NB4 (cell line): ENCODE measurements around the gene IQCK.

Experiments used
- CTCF ChIP-seq: IDR thresholded peaks from one replicate; pipeline ENCODE4 v1.5.1; 2012; ENCODE audit warnings: low read depth, low read length
- POLR2A ChIP-seq: IDR thresholded peaks from 2 replicates; pipeline ENCODE4 v1.6.1; 2011; ENCODE audit warnings: mild to moderate bottlenecking; ENCODE audit not compliant: insufficient read length; ENCODE audit errors: extremely low read depth

GRCh38 chr16:19881783-19882182 lies 163.7 kb downstream of the IQCK start:
- no peak for TF ChIP-seq CTCF
- TF ChIP-seq POLR2A, result no peak
